Measurements from ENCODE around the gene WNT3A. TPM values are rescaled to one million over a fixed set of nuclear protein-coding genes. Genes with fewer than 3 reads are reported as not detected.
A peak's percentile ranks its signal among the peaks of the same experiment; 100 is the strongest.

The WNT3A gene
- total and polyA plus RNA-seq, 9 of the 15 experiments (the other 6 are each of a cell fraction or from before 2014, with no cell fraction given): not detected

DNA sequence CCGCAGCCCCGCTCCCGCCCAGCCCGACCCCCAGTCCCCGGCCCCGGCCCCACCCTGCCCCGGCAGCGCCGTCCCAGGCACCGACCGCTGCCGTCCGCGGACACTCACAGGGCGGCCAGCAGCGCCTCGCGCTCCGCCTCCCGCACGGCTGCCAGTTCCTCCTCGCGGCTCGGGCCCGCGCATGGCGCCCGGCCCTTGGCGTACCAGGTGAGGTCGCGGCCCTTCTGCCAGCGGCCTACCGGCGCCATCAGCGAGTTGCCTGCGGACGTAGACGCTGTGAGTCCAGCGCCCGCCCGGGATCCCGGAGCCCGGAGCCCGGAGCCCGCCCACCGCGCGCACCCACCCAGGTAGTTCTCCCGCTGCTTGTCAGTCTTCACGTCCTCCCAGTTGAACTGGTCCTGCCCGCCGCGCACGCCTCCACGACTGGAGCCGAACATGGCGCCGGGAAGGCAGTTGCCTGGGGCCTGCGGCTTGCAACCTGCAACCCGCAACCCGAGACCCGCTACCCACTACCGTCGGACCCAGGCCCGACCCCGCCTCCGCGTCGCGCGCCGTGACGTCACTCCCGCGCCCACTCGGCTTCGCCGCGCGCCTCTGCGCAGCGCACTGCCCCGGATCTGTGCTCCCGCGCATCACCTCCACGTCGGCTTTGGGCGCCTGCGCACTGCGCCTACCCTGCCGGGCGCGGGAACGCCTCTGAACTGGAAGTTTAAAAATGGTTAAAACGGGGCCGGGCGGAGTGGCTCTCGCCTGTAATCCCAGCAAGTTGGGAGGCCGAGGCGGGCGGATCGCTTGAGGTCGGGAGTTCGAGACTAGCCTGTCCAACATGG is 96.2 kb downstream of the WNT3A start, which contains the start of gene C1orf35 (continued):
- TF ChIP-seq, protein P1, sequence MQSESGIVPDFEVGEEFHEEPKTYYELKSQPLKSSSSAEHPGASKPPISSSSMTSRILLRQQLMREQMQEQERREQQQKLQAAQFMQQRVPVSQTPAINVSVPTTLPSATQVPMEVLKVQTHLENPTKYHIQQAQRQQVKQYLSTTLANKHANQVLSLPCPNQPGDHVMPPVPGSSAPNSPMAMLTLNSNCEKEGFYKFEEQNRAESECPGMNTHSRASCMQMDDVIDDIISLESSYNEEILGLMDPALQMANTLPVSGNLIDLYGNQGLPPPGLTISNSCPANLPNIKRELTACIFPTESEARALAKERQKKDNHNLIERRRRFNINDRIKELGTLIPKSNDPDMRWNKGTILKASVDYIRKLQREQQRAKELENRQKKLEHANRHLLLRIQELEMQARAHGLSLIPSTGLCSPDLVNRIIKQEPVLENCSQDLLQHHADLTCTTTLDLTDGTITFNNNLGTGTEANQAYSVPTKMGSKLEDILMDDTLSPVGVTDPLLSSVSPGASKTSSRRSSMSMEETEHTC (IDR thresholded peaks at IDR 0.05): peak; percentile 56; the same call in 1 of the 2 replicates
- no peak for TF ChIP-seq DPF2 (IDR thresholded peaks at IDR 0.05)
- no peak for TF ChIP-seq ZNF175 (CRISPR knock-in tag; IDR thresholded peaks at IDR 0.05; ENCODE audit: low read depth)
- TF ChIP-seq NR3C1 (CRISPR knock-in tag; IDR thresholded peaks at IDR 0.05): peak; percentile 78; the same call in 1 of the 2 replicates
- no peak for TF ChIP-seq MEF2A (IDR thresholded peaks at IDR 0.05; ENCODE audit: control insufficient read depth, low read depth, low read length)
- no peak for TF ChIP-seq NR1H2 (CRISPR knock-in tag; IDR thresholded peaks at IDR 0.05)
- TF ChIP-seq ZNF75A (CRISPR knock-in tag; IDR thresholded peaks at IDR 0.05): no peak
- TF ChIP-seq CBX1 (IDR thresholded peaks at IDR 0.05; ENCODE audit: low read depth): no peak; the same call in 1 of the 2 replicates
- no peak for TF ChIP-seq KDM2B (CRISPR knock-in tag; IDR thresholded peaks at IDR 0.05)
- TF ChIP-seq CEBPB (tag; IDR thresholded peaks at IDR 0.05): no peak
- peak; percentile 86 for TF ChIP-seq GTF2E2 (tag; IDR thresholded peaks at IDR 0.05)
- no peak for TF ChIP-seq ZNF583 (CRISPR knock-in tag; IDR thresholded peaks at IDR 0.05)
- peak; percentile 46; the same call in 1 of the 2 replicates for TF ChIP-seq SPI1 (IDR thresholded peaks at IDR 0.05; ENCODE audit: borderline replicate concordance, low read depth, low read length)
- TF ChIP-seq, protein P2, sequence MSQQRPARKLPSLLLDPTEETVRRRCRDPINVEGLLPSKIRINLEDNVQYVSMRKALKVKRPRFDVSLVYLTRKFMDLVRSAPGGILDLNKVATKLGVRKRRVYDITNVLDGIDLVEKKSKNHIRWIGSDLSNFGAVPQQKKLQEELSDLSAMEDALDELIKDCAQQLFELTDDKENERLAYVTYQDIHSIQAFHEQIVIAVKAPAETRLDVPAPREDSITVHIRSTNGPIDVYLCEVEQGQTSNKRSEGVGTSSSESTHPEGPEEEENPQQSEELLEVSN (IDR thresholded peaks at IDR 0.05; ENCODE audit: borderline replicate concordance in 1 of 2, extremely low read depth in 1 of 2, insufficient read depth in 1 of 2, insufficient read length in 1 of 2, low read depth in 1 of 2, low read length in 1 of 2, poor library complexity in 1 of 2, severe bottlenecking in 1 of 2): peak; percentile 98 to 99
- TF ChIP-seq, protein P3, sequence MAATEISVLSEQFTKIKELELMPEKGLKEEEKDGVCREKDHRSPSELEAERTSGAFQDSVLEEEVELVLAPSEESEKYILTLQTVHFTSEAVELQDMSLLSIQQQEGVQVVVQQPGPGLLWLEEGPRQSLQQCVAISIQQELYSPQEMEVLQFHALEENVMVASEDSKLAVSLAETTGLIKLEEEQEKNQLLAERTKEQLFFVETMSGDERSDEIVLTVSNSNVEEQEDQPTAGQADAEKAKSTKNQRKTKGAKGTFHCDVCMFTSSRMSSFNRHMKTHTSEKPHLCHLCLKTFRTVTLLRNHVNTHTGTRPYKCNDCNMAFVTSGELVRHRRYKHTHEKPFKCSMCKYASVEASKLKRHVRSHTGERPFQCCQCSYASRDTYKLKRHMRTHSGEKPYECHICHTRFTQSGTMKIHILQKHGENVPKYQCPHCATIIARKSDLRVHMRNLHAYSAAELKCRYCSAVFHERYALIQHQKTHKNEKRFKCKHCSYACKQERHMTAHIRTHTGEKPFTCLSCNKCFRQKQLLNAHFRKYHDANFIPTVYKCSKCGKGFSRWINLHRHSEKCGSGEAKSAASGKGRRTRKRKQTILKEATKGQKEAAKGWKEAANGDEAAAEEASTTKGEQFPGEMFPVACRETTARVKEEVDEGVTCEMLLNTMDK (IDR thresholded peaks at IDR 0.05; ENCODE audit: borderline replicate concordance, insufficient read depth, low read depth, low read length, poor library complexity, severe bottlenecking): no peak
- TF ChIP-seq FOXJ3 (CRISPR knock-in tag; IDR thresholded peaks at IDR 0.05): no peak
- no peak for TF ChIP-seq PRPF4 (IDR thresholded peaks at IDR 0.05; ENCODE audit: insufficient read depth, low read depth, low read length, poor library complexity, severe bottlenecking)
- TF ChIP-seq HMGN3 (IDR thresholded peaks at IDR 0.05; ENCODE audit: borderline replicate concordance, extremely low read depth, insufficient read length, low read depth, low read length): peak; percentile 20
- TF ChIP-seq, protein P4, sequence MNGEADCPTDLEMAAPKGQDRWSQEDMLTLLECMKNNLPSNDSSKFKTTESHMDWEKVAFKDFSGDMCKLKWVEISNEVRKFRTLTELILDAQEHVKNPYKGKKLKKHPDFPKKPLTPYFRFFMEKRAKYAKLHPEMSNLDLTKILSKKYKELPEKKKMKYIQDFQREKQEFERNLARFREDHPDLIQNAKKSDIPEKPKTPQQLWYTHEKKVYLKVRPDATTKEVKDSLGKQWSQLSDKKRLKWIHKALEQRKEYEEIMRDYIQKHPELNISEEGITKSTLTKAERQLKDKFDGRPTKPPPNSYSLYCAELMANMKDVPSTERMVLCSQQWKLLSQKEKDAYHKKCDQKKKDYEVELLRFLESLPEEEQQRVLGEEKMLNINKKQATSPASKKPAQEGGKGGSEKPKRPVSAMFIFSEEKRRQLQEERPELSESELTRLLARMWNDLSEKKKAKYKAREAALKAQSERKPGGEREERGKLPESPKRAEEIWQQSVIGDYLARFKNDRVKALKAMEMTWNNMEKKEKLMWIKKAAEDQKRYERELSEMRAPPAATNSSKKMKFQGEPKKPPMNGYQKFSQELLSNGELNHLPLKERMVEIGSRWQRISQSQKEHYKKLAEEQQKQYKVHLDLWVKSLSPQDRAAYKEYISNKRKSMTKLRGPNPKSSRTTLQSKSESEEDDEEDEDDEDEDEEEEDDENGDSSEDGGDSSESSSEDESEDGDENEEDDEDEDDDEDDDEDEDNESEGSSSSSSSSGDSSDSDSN (IDR thresholded peaks at IDR 0.05; ENCODE audit: borderline replicate concordance in 1 of 2, low read depth in 2 of 2, low read length in 2 of 2): 0 out of 4 replicates have a peak, but pooled peaks of 1 of the 2 experiments have one; percentile 62
